HCT116 (cell line): Measurements from ENCODE around the gene SLC22A8. TPM values are rescaled to one million over a fixed set of nuclear protein-coding genes. Genes with fewer than 3 reads are reported as not detected.

Experiments
- ATAC-seq: fragments of 200-7000 bp; cut with Tn5 transposase; 2 replicates; pipeline ENCODE4 v1.9.1; 2020; ENCODE audit warnings: mild to moderate bottlenecking, moderate library complexity
- BruUV-seq: library from RNA; stranded (reverse); fragments of 400-500 nt; replicated peaks from 2 replicates; lab custom pipeline; 2021; lab: Mats Ljungman, UMichigan
- CTCF ChIA-PET: fragments of 300-600 bp; sonication (Branson Sonifier 250); formaldehyde crosslinking; loops from one replicate; lab custom pipeline; 2021; ENCODE audit warnings: antibody characterized with exemption; lab: Charles Lee
- POLR2A ChIA-PET: fragments of 300-600, 350-600 bp; sonication (Branson Sonifier 250); formaldehyde crosslinking; loops from one replicate; lab custom pipeline; 2021; ENCODE audit warnings: antibody characterized with exemption; lab: Charles Lee
- RAD21 ChIA-PET, 2 experiments: fragments of 300-600 bp; sonication (Branson Sonifier 250); formaldehyde crosslinking; loops; one replicate each; lab custom pipeline; 2023; ENCODE audit warnings: low total read pairs in 2 of 2; ENCODE audit not compliant: uncharacterized antibody in 2 of 2, unreplicated experiment in 2 of 2, low non-redundant PET in 1 of 2; lab: Charles Lee
- DNase-seq: peaks from one replicate; pipeline ENCODE4 v3.0.0-alpha.2; 2010; ENCODE audit warnings: low read depth, low spot score
- H2AFZ ChIP-seq: fragments of 200-600 bp; shearing (Covaris generic), sonication (generic); 2 replicates; pipeline ENCODE4 v1.6.1; 2017; ENCODE audit warnings: low read depth, mixed run types, mixed read lengths, antibody characterized with exemption, low read length; ENCODE audit not compliant: poor library complexity, severe bottlenecking
- H3K27ac ChIP-seq: 2 replicates; pipeline ENCODE4 v1.5.1; 2012; ENCODE audit warnings: low read depth, low read length
- H3K27me3 ChIP-seq: fragments of 200-600 bp; sonication (generic); 2 replicates; pipeline ENCODE4 v1.6.1; 2016; ENCODE audit warnings: mixed run types, low read length, mixed read lengths; ENCODE audit not compliant: insufficient read depth
- H3K36me3 ChIP-seq, 2 experiments: fragments of 200-500 bp in 1 of 2; fragments of 200-600 bp in 1 of 2; sonication (Bioruptor generic) in 1 of 2; sonication (generic) in 1 of 2; 2 replicates each; pipeline versions ENCODE4 v1.5.1 to v1.6.1; 2014 to 2016; ENCODE audit warnings: low read length in 2 of 2, inconsistent platforms in 1 of 2, mixed read lengths in 1 of 2, mixed run types in 1 of 2; ENCODE audit not compliant: insufficient read depth in 2 of 2, control insufficient read depth in 1 of 2
- H3K4me1 ChIP-seq, 2 experiments: fragments of 200-600 bp in 1 of 2; sonication (generic) in 1 of 2; 2 replicates each; pipeline versions ENCODE4 v1.5.1 to v1.6.1; 2012 to 2017; ENCODE audit warnings: low read length in 2 of 2, inconsistent platforms in 1 of 2, mild to moderate bottlenecking in 1 of 2, mixed read lengths in 1 of 2, mixed run types in 1 of 2, moderate library complexity in 1 of 2; ENCODE audit not compliant: insufficient read depth in 2 of 2, control insufficient read depth in 1 of 2
- H3K4me2 ChIP-seq: fragments of 200-600 bp; sonication (generic); 2 replicates; pipeline ENCODE4 v1.6.1; 2017; ENCODE audit warnings: mixed run types, low read length, mixed read lengths
- H3K4me3 ChIP-seq, 2 experiments: fragments of 200-600 bp in 1 of 2; sonication (generic) in 1 of 2; replicated peaks in 1 of 2; 2 replicates each; pipeline ENCODE4 v1.5.1; 2011 to 2016; ENCODE audit warnings: low read length in 2 of 2, control low read depth in 1 of 2, low read depth in 1 of 2, mild to moderate bottlenecking in 1 of 2, mixed read lengths in 1 of 2, mixed run types in 1 of 2
- H3K79me2 ChIP-seq: fragments of 200-600 bp; sonication (generic); 2 replicates; pipeline ENCODE4 v1.6.1; 2017; ENCODE audit warnings: mild to moderate bottlenecking, mixed run types, low read length, moderate library complexity, mixed read lengths; ENCODE audit not compliant: insufficient read depth
- H3K9ac ChIP-seq: fragments of 200-600 bp; sonication (generic); 2 replicates; pipeline ENCODE4 v1.6.1; 2016; ENCODE audit warnings: low read length, mixed read lengths
- H3K9me2 ChIP-seq: fragments of 200-600 bp; sonication (generic), shearing (Covaris generic); 2 replicates; pipeline ENCODE4 v1.6.1; 2017; ENCODE audit warnings: mixed run types, mild to moderate bottlenecking, moderate library complexity; ENCODE audit not compliant: insufficient read depth
- H3K9me3 ChIP-seq, 2 experiments: fragments of 200-500 bp in 1 of 2; fragments of 200-600 bp in 1 of 2; sonication (Bioruptor generic) in 1 of 2; sonication (generic) in 1 of 2; 2 replicates each; pipeline ENCODE4 v1.6.1; 2014 to 2017; ENCODE audit warnings: low read length in 2 of 2, mixed read lengths in 2 of 2, inconsistent platforms in 1 of 2, low read depth in 1 of 2, mild to moderate bottlenecking in 1 of 2, mixed run types in 1 of 2, moderate library complexity in 1 of 2; ENCODE audit not compliant: control insufficient read depth in 1 of 2, insufficient read depth in 1 of 2
- H4K20me1 ChIP-seq: fragments of 200-600 bp; sonication (generic), shearing (Covaris generic); 2 replicates; pipeline ENCODE4 v1.6.1; 2017; ENCODE audit warnings: mixed run types, mild to moderate bottlenecking, moderate library complexity; ENCODE audit not compliant: insufficient read depth
- CBX3 ChIP-seq: IDR thresholded peaks from 2 replicates; pipeline ENCODE4 v1.6.1; 2012; ENCODE audit warnings: low read depth
- CEBPB ChIP-seq: IDR thresholded peaks from 2 replicates; pipeline ENCODE4 v1.6.1; 2012; ENCODE audit warnings: low read depth
- EGR1 ChIP-seq: IDR thresholded peaks from 2 replicates; pipeline ENCODE4 v1.6.1; 2012; ENCODE audit warnings: low read depth
- EZH2 ChIP-seq: fragments of 200-600 bp; sonication (generic); IDR thresholded peaks from 2 replicates; pipeline ENCODE4 v1.6.1; 2017; ENCODE audit warnings: antibody characterized with exemption, mixed run types
- EZH2phosphoT487 ChIP-seq: fragments of 200-600 bp; IDR thresholded peaks from 2 replicates; pipeline ENCODE4 v1.6.1; 2018; ENCODE audit warnings: antibody characterized with exemption, borderline replicate concordance
- JUND ChIP-seq: IDR thresholded peaks from 2 replicates; pipeline ENCODE4 v1.6.1; 2012
- TCF7L2 ChIP-seq: IDR thresholded peaks from 2 replicates; pipeline ENCODE4 v1.7.0; 2011; ENCODE audit warnings: borderline replicate concordance, inconsistent platforms; ENCODE audit not compliant: insufficient read depth, insufficient read length; ENCODE audit errors: extremely low read depth
- ZFX ChIP-seq: fragments of 450-650 bp; IDR thresholded peaks from 2 replicates; pipeline ENCODE4 v1.6.1; 2017
- intact Hi-C: fragments of 100-400 bp; cut with micrococcal nuclease; formaldehyde crosslinking; loops from 2 replicates; pipeline ENCODE4 v1.10.0; 2022
- total RNA-seq: library from RNA; stranded (reverse); gene quantifications from one replicate; pipeline ENCODE4 v1.2.1, GENCODE V29; 2021; ENCODE audit not compliant: unreplicated experiment
- TF ChIP-seq, protein P1 (sequence below), 3 experiments: fragments of 200-600 bp in 1 of 3; sonication (generic) in 1 of 3; IDR thresholded peaks in 2 of 3; conservative IDR thresholded peaks in 1 of 3; 2 replicates each; pipeline ENCODE4 v1.5.1; 2012 to 2017; ENCODE audit warnings: low read depth in 2 of 3, low read length in 2 of 3, antibody characterized with exemption in 1 of 3, borderline replicate concordance in 1 of 3, control low read depth in 1 of 3, mild to moderate bottlenecking in 1 of 3, mixed read lengths in 1 of 3, mixed run types in 1 of 3, moderate library complexity in 1 of 3; ENCODE audit not compliant: insufficient read depth in 1 of 3
- TF ChIP-seq, protein P2 (sequence below): IDR thresholded peaks from 2 replicates; pipeline ENCODE4 v1.6.1; 2012; ENCODE audit warnings: low read depth

SLC22A8 gene
- total RNA-seq, 1 experiment from 2014 or later: not detected

DNA sequence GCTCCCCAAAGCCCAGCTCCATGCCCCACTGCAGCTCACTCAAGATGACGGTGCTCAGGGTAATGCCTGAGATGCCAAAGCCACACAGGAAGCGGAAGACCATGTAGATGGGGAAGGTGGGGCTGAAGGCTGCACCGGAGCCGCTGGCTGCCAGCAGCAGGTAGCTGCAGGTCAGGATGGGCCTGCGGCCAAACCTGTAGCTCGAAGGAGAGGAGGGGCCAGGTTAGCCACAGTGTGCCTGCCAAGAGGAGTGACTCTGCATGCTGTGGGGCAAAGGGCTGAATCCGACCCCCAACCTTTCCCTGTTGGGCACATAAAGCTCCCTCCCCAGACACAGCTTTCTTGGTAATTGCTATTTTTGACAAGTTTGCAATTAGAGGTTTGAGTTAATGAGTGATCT lies 16.0 kb downstream of the SLC22A8 start:
- H3K4me3 ChIP-seq: no peak overlapping the region
- H3K9me3 ChIP-seq: no peaks in the 10 kb centered on the region
- RAD21 ChIA-PET: no interaction called here
- no peaks in the 10 kb centered on the region for H3K36me3 ChIP-seq
- POLR2A ChIA-PET: no interaction called here
- H4K20me1 ChIP-seq: no peaks in the 10 kb centered on the region
- no peaks in the 10 kb centered on the region for H3K4me1 ChIP-seq
- H3K9me2 ChIP-seq: no peaks in the 10 kb centered on the region
- H3K79me2 ChIP-seq: no peaks in the 10 kb centered on the region
- intact Hi-C loops: no loop called here
- H3K4me2 ChIP-seq: no peak overlapping the region
- H2AFZ ChIP-seq: no peak overlapping the region
- no peaks in the 10 kb centered on the region; the same call in 1 of the 2 replicates for H3K27me3 ChIP-seq
- ATAC-seq: no peak
- H3K9ac ChIP-seq: no peak overlapping the region
- H3K27ac ChIP-seq: no peak overlapping the region
- TF ChIP-seq EZH2: no peak
- TF ChIP-seq JUND: no peak
- no peak for TF ChIP-seq EGR1
- TF ChIP-seq, protein P1, sequence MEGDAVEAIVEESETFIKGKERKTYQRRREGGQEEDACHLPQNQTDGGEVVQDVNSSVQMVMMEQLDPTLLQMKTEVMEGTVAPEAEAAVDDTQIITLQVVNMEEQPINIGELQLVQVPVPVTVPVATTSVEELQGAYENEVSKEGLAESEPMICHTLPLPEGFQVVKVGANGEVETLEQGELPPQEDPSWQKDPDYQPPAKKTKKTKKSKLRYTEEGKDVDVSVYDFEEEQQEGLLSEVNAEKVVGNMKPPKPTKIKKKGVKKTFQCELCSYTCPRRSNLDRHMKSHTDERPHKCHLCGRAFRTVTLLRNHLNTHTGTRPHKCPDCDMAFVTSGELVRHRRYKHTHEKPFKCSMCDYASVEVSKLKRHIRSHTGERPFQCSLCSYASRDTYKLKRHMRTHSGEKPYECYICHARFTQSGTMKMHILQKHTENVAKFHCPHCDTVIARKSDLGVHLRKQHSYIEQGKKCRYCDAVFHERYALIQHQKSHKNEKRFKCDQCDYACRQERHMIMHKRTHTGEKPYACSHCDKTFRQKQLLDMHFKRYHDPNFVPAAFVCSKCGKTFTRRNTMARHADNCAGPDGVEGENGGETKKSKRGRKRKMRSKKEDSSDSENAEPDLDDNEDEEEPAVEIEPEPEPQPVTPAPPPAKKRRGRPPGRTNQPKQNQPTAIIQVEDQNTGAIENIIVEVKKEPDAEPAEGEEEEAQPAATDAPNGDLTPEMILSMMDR (IDR thresholded peaks at IDR 0.05 in 2 of 3, conservative IDR thresholded peaks at IDR 0.05 in 1 of 3; ENCODE audit: borderline replicate concordance in 1 of 3, insufficient read depth in 1 of 3, low read depth in 2 of 3, low read length in 2 of 3): no peak
- TF ChIP-seq CEBPB: no peak
- TF ChIP-seq, protein P2, sequence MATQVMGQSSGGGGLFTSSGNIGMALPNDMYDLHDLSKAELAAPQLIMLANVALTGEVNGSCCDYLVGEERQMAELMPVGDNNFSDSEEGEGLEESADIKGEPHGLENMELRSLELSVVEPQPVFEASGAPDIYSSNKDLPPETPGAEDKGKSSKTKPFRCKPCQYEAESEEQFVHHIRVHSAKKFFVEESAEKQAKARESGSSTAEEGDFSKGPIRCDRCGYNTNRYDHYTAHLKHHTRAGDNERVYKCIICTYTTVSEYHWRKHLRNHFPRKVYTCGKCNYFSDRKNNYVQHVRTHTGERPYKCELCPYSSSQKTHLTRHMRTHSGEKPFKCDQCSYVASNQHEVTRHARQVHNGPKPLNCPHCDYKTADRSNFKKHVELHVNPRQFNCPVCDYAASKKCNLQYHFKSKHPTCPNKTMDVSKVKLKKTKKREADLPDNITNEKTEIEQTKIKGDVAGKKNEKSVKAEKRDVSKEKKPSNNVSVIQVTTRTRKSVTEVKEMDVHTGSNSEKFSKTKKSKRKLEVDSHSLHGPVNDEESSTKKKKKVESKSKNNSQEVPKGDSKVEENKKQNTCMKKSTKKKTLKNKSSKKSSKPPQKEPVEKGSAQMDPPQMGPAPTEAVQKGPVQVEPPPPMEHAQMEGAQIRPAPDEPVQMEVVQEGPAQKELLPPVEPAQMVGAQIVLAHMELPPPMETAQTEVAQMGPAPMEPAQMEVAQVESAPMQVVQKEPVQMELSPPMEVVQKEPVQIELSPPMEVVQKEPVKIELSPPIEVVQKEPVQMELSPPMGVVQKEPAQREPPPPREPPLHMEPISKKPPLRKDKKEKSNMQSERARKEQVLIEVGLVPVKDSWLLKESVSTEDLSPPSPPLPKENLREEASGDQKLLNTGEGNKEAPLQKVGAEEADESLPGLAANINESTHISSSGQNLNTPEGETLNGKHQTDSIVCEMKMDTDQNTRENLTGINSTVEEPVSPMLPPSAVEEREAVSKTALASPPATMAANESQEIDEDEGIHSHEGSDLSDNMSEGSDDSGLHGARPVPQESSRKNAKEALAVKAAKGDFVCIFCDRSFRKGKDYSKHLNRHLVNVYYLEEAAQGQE: no peak
- no peak for TF ChIP-seq EZH2phosphoT487
- TF ChIP-seq TCF7L2: no peak
- TF ChIP-seq CBX3: no peak
- no peak for TF ChIP-seq ZFX
- TF ChIP-seq, all 23 proteins: peak for 0
- no TSS peak for BruUV-seq
- DNase-seq: no peak
- CTCF ChIA-PET: interaction anchor here (0.9 to 2.6 kb wide), 2 partner anchors 21 to 24 kb away, joined by 4 to 11 read pairs; no protein-coding TSS in a partner anchor
